HCT116 (cell line): ENCODE measurements around the gene C1orf116. TPM values are rescaled to one million over a fixed set of nuclear protein-coding genes. Genes with fewer than 3 reads are reported as not detected.

ENCODE experiments used
- ATAC-seq: fragments of 200-7000 bp; cut with Tn5 transposase; 2 replicates; pipeline ENCODE4 v1.9.1; 2020; ENCODE audit warnings: mild to moderate bottlenecking, moderate library complexity
- BruUV-seq: library from RNA; stranded (reverse); fragments of 400-500 nt; replicated peaks from 2 replicates; lab custom pipeline; 2021; lab: Mats Ljungman, UMichigan
- CTCF ChIA-PET: fragments of 300-600 bp; sonication (Branson Sonifier 250); formaldehyde crosslinking; loops from one replicate; lab custom pipeline; 2021; ENCODE audit warnings: antibody characterized with exemption; lab: Charles Lee
- POLR2A ChIA-PET: fragments of 300-600, 350-600 bp; sonication (Branson Sonifier 250); formaldehyde crosslinking; loops from one replicate; lab custom pipeline; 2021; ENCODE audit warnings: antibody characterized with exemption; lab: Charles Lee
- RAD21 ChIA-PET, 2 experiments: fragments of 300-600 bp; sonication (Branson Sonifier 250); formaldehyde crosslinking; loops; one replicate each; lab custom pipeline; 2023; ENCODE audit warnings: low total read pairs in 2 of 2; ENCODE audit not compliant: uncharacterized antibody in 2 of 2, unreplicated experiment in 2 of 2, low non-redundant PET in 1 of 2; lab: Charles Lee
- DNase-seq: peaks from one replicate; pipeline ENCODE4 v3.0.0-alpha.2; 2010; ENCODE audit warnings: low read depth, low spot score
- H2AFZ ChIP-seq: fragments of 200-600 bp; shearing (Covaris generic), sonication (generic); 2 replicates; pipeline ENCODE4 v1.6.1; 2017; ENCODE audit warnings: low read depth, mixed run types, mixed read lengths, antibody characterized with exemption, low read length; ENCODE audit not compliant: poor library complexity, severe bottlenecking
- H3K27ac ChIP-seq: 2 replicates; pipeline ENCODE4 v1.5.1; 2012; ENCODE audit warnings: low read depth, low read length
- H3K27me3 ChIP-seq: fragments of 200-600 bp; sonication (generic); 2 replicates; pipeline ENCODE4 v1.6.1; 2016; ENCODE audit warnings: mixed run types, low read length, mixed read lengths; ENCODE audit not compliant: insufficient read depth
- H3K36me3 ChIP-seq, 2 experiments: fragments of 200-500 bp in 1 of 2; fragments of 200-600 bp in 1 of 2; sonication (Bioruptor generic) in 1 of 2; sonication (generic) in 1 of 2; 2 replicates each; pipeline versions ENCODE4 v1.5.1 to v1.6.1; 2014 to 2016; ENCODE audit warnings: low read length in 2 of 2, inconsistent platforms in 1 of 2, mixed read lengths in 1 of 2, mixed run types in 1 of 2; ENCODE audit not compliant: insufficient read depth in 2 of 2, control insufficient read depth in 1 of 2
- H3K4me1 ChIP-seq, 2 experiments: fragments of 200-600 bp in 1 of 2; sonication (generic) in 1 of 2; 2 replicates each; pipeline versions ENCODE4 v1.5.1 to v1.6.1; 2012 to 2017; ENCODE audit warnings: low read length in 2 of 2, inconsistent platforms in 1 of 2, mild to moderate bottlenecking in 1 of 2, mixed read lengths in 1 of 2, mixed run types in 1 of 2, moderate library complexity in 1 of 2; ENCODE audit not compliant: insufficient read depth in 2 of 2, control insufficient read depth in 1 of 2
- H3K4me2 ChIP-seq: fragments of 200-600 bp; sonication (generic); 2 replicates; pipeline ENCODE4 v1.6.1; 2017; ENCODE audit warnings: mixed run types, low read length, mixed read lengths
- H3K4me3 ChIP-seq, 2 experiments: fragments of 200-600 bp in 1 of 2; sonication (generic) in 1 of 2; replicated peaks in 1 of 2; 2 replicates each; pipeline ENCODE4 v1.5.1; 2011 to 2016; ENCODE audit warnings: low read length in 2 of 2, control low read depth in 1 of 2, low read depth in 1 of 2, mild to moderate bottlenecking in 1 of 2, mixed read lengths in 1 of 2, mixed run types in 1 of 2
- H3K79me2 ChIP-seq: fragments of 200-600 bp; sonication (generic); 2 replicates; pipeline ENCODE4 v1.6.1; 2017; ENCODE audit warnings: mild to moderate bottlenecking, mixed run types, low read length, moderate library complexity, mixed read lengths; ENCODE audit not compliant: insufficient read depth
- H3K9ac ChIP-seq: fragments of 200-600 bp; sonication (generic); 2 replicates; pipeline ENCODE4 v1.6.1; 2016; ENCODE audit warnings: low read length, mixed read lengths
- H3K9me2 ChIP-seq: fragments of 200-600 bp; sonication (generic), shearing (Covaris generic); 2 replicates; pipeline ENCODE4 v1.6.1; 2017; ENCODE audit warnings: mixed run types, mild to moderate bottlenecking, moderate library complexity; ENCODE audit not compliant: insufficient read depth
- H3K9me3 ChIP-seq, 2 experiments: fragments of 200-500 bp in 1 of 2; fragments of 200-600 bp in 1 of 2; sonication (Bioruptor generic) in 1 of 2; sonication (generic) in 1 of 2; 2 replicates each; pipeline ENCODE4 v1.6.1; 2014 to 2017; ENCODE audit warnings: low read length in 2 of 2, mixed read lengths in 2 of 2, inconsistent platforms in 1 of 2, low read depth in 1 of 2, mild to moderate bottlenecking in 1 of 2, mixed run types in 1 of 2, moderate library complexity in 1 of 2; ENCODE audit not compliant: control insufficient read depth in 1 of 2, insufficient read depth in 1 of 2
- H4K20me1 ChIP-seq: fragments of 200-600 bp; sonication (generic), shearing (Covaris generic); 2 replicates; pipeline ENCODE4 v1.6.1; 2017; ENCODE audit warnings: mixed run types, mild to moderate bottlenecking, moderate library complexity; ENCODE audit not compliant: insufficient read depth
- CBX3 ChIP-seq: IDR thresholded peaks from 2 replicates; pipeline ENCODE4 v1.6.1; 2012; ENCODE audit warnings: low read depth
- CEBPB ChIP-seq: IDR thresholded peaks from 2 replicates; pipeline ENCODE4 v1.6.1; 2012; ENCODE audit warnings: low read depth
- ELF1 ChIP-seq: IDR thresholded peaks from 2 replicates; pipeline ENCODE4 v1.6.1; 2012; ENCODE audit warnings: low read depth, borderline replicate concordance
- EZH2phosphoT487 ChIP-seq: fragments of 200-600 bp; IDR thresholded peaks from 2 replicates; pipeline ENCODE4 v1.6.1; 2018; ENCODE audit warnings: antibody characterized with exemption, borderline replicate concordance
- FOSL1 ChIP-seq: IDR thresholded peaks from 2 replicates; pipeline ENCODE4 v1.6.1; 2012; ENCODE audit warnings: low read depth
- JUND ChIP-seq: IDR thresholded peaks from 2 replicates; pipeline ENCODE4 v1.6.1; 2012
- POLR2A ChIP-seq: IDR thresholded peaks from 2 replicates; pipeline ENCODE4 v1.7.0; 2011; ENCODE audit warnings: borderline replicate concordance; ENCODE audit not compliant: insufficient read depth, insufficient read length; ENCODE audit errors: extremely low read depth
- POLR2AphosphoS5 ChIP-seq: IDR thresholded peaks from 2 replicates; pipeline ENCODE4 v1.6.1; 2011; ENCODE audit warnings: mild to moderate bottlenecking, low read depth, low read length, moderate library complexity
- RAD21 ChIP-seq: IDR thresholded peaks from 2 replicates; pipeline ENCODE4 v1.6.1; 2012; ENCODE audit warnings: low read depth, mild to moderate bottlenecking
- SP1 ChIP-seq: IDR thresholded peaks from 2 replicates; pipeline ENCODE4 v1.6.1; 2012; ENCODE audit warnings: low read depth
- SRF ChIP-seq: IDR thresholded peaks from 2 replicates; pipeline ENCODE4 v1.6.1; 2012; ENCODE audit warnings: low read depth
- TCF7L2 ChIP-seq: IDR thresholded peaks from 2 replicates; pipeline ENCODE4 v1.7.0; 2011; ENCODE audit warnings: borderline replicate concordance, inconsistent platforms; ENCODE audit not compliant: insufficient read depth, insufficient read length; ENCODE audit errors: extremely low read depth
- ZNF274 ChIP-seq: fragments of 200-500 bp; sonication (Bioruptor generic); IDR thresholded peaks from 2 replicates; pipeline ENCODE4 v1.6.1; 2014; ENCODE audit warnings: mild to moderate bottlenecking, low read depth, low read length, inconsistent platforms
- intact Hi-C: fragments of 100-400 bp; cut with micrococcal nuclease; formaldehyde crosslinking; loops from 2 replicates; pipeline ENCODE4 v1.10.0; 2022
- total RNA-seq: library from RNA; stranded (reverse); gene quantifications from one replicate; pipeline ENCODE4 v1.2.1, GENCODE V29; 2021; ENCODE audit not compliant: unreplicated experiment
- TF ChIP-seq, protein P1 (sequence below): IDR thresholded peaks from 2 replicates; pipeline ENCODE4 v1.6.1; 2012
- TF ChIP-seq, protein P2 (sequence below): IDR thresholded peaks from 2 replicates; pipeline ENCODE4 v1.6.1; 2012; ENCODE audit warnings: low read depth
- TF ChIP-seq, protein P3 (sequence below): IDR thresholded peaks from 2 replicates; pipeline ENCODE4 v1.6.1; 2012
- TF ChIP-seq, protein P4 (sequence below), 3 experiments: fragments of 200-600 bp in 1 of 3; sonication (generic) in 1 of 3; IDR thresholded peaks in 2 of 3; conservative IDR thresholded peaks in 1 of 3; 2 replicates each; pipeline ENCODE4 v1.5.1; 2012 to 2017; ENCODE audit warnings: low read depth in 2 of 3, low read length in 2 of 3, antibody characterized with exemption in 1 of 3, borderline replicate concordance in 1 of 3, control low read depth in 1 of 3, mild to moderate bottlenecking in 1 of 3, mixed read lengths in 1 of 3, mixed run types in 1 of 3, moderate library complexity in 1 of 3; ENCODE audit not compliant: insufficient read depth in 1 of 3
- TF ChIP-seq, protein P5 (sequence below): IDR thresholded peaks from 2 replicates; pipeline ENCODE4 v1.6.1; 2011; ENCODE audit warnings: mild to moderate bottlenecking, low read length, moderate library complexity; ENCODE audit not compliant: insufficient replicate concordance; ENCODE audit errors: extremely low read depth

The C1orf116 gene
- total RNA-seq, 1 experiment from 2014 or later = 3.6 TPM

DNA sequence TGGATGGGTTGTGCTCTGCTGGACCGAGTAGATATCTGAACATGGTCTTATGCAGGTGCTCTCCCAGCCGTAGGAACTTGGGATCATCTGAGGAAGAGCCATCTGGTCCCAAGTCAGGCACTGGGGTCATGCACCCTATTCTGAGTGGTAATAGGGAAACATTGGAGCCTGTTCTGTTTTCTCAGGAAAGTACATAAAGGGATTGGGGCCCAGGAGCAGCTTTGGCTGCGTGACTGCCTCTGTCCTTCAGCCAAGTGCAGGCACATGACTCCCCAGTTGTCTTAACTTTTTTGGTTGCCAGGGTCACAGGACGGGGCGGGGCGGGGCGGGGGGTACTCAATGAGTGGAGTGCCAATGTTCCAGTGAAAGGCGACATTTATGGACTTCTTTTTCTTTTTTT is 32.0 kb upstream of the C1orf116 start:
- CTCF ChIA-PET = no interaction called here

More for the DNA sequence above, 32.0 kb upstream of the C1orf116 start:
- no peaks in the 10 kb centered on the region for H3K27me3 ChIP-seq
- intact Hi-C loops = no loop called here
- no peaks in the 10 kb centered on the region for H3K79me2 ChIP-seq
- H3K9me3 ChIP-seq = no peaks in the 10 kb centered on the region
- ChIA-PET RAD21 (no interaction called here), POLR2A (no interaction called here)
- ATAC-seq (no peak), DNase-seq (no peak)
- H3K4me3 ChIP-seq = no peak overlapping the region
- no peak overlapping the region for H3K4me2 ChIP-seq
- TF ChIP-seq ZNF274 = no peak
- TF ChIP-seq, protein P1, sequence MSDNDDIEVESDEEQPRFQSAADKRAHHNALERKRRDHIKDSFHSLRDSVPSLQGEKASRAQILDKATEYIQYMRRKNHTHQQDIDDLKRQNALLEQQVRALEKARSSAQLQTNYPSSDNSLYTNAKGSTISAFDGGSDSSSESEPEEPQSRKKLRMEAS = no peak
- no peak for TF ChIP-seq CBX3
- TF ChIP-seq SRF = no peak
- TF ChIP-seq, protein P2, sequence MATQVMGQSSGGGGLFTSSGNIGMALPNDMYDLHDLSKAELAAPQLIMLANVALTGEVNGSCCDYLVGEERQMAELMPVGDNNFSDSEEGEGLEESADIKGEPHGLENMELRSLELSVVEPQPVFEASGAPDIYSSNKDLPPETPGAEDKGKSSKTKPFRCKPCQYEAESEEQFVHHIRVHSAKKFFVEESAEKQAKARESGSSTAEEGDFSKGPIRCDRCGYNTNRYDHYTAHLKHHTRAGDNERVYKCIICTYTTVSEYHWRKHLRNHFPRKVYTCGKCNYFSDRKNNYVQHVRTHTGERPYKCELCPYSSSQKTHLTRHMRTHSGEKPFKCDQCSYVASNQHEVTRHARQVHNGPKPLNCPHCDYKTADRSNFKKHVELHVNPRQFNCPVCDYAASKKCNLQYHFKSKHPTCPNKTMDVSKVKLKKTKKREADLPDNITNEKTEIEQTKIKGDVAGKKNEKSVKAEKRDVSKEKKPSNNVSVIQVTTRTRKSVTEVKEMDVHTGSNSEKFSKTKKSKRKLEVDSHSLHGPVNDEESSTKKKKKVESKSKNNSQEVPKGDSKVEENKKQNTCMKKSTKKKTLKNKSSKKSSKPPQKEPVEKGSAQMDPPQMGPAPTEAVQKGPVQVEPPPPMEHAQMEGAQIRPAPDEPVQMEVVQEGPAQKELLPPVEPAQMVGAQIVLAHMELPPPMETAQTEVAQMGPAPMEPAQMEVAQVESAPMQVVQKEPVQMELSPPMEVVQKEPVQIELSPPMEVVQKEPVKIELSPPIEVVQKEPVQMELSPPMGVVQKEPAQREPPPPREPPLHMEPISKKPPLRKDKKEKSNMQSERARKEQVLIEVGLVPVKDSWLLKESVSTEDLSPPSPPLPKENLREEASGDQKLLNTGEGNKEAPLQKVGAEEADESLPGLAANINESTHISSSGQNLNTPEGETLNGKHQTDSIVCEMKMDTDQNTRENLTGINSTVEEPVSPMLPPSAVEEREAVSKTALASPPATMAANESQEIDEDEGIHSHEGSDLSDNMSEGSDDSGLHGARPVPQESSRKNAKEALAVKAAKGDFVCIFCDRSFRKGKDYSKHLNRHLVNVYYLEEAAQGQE = no peak
- TF ChIP-seq CEBPB = no peak
- no peak for TF ChIP-seq JUND
- TF ChIP-seq POLR2AphosphoS5 = no peak
- TF ChIP-seq RAD21 = no peak
- no peak for TF ChIP-seq POLR2A
- no peak for TF ChIP-seq TCF7L2
- no peak for TF ChIP-seq SP1
- TF ChIP-seq, protein P3, sequence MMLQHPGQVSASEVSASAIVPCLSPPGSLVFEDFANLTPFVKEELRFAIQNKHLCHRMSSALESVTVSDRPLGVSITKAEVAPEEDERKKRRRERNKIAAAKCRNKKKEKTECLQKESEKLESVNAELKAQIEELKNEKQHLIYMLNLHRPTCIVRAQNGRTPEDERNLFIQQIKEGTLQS = no peak
- no peak for TF ChIP-seq ELF1
- TF ChIP-seq FOSL1 = no peak
- TF ChIP-seq, protein P4, sequence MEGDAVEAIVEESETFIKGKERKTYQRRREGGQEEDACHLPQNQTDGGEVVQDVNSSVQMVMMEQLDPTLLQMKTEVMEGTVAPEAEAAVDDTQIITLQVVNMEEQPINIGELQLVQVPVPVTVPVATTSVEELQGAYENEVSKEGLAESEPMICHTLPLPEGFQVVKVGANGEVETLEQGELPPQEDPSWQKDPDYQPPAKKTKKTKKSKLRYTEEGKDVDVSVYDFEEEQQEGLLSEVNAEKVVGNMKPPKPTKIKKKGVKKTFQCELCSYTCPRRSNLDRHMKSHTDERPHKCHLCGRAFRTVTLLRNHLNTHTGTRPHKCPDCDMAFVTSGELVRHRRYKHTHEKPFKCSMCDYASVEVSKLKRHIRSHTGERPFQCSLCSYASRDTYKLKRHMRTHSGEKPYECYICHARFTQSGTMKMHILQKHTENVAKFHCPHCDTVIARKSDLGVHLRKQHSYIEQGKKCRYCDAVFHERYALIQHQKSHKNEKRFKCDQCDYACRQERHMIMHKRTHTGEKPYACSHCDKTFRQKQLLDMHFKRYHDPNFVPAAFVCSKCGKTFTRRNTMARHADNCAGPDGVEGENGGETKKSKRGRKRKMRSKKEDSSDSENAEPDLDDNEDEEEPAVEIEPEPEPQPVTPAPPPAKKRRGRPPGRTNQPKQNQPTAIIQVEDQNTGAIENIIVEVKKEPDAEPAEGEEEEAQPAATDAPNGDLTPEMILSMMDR (IDR thresholded peaks at IDR 0.05 in 2 of 3, conservative IDR thresholded peaks at IDR 0.05 in 1 of 3; ENCODE audit: borderline replicate concordance in 1 of 3, insufficient read depth in 1 of 3, low read depth in 2 of 3, low read length in 2 of 3) = no peak
- TF ChIP-seq, protein P5, sequence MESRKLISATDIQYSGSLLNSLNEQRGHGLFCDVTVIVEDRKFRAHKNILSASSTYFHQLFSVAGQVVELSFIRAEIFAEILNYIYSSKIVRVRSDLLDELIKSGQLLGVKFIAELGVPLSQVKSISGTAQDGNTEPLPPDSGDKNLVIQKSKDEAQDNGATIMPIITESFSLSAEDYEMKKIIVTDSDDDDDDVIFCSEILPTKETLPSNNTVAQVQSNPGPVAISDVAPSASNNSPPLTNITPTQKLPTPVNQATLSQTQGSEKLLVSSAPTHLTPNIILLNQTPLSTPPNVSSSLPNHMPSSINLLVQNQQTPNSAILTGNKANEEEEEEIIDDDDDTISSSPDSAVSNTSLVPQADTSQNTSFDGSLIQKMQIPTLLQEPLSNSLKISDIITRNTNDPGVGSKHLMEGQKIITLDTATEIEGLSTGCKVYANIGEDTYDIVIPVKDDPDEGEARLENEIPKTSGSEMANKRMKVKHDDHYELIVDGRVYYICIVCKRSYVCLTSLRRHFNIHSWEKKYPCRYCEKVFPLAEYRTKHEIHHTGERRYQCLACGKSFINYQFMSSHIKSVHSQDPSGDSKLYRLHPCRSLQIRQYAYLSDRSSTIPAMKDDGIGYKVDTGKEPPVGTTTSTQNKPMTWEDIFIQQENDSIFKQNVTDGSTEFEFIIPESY = no peak
- TF ChIP-seq EZH2phosphoT487 = no peak
- H3K36me3 ChIP-seq = peaks cover 3 to 19% of the 10 kb centered on the region in 2 experiments; a peak in 2 of 4 replicates
- no peak overlapping the region for H2AFZ ChIP-seq
- no peaks in the 10 kb centered on the region for H3K9me2 ChIP-seq
- no peak overlapping the region for H3K9ac ChIP-seq
- H3K27ac ChIP-seq = no peak overlapping the region
- no TSS peak for BruUV-seq
- no peaks in the 10 kb centered on the region for H4K20me1 ChIP-seq
- no peaks in the 10 kb centered on the region for H3K4me1 ChIP-seq
